ENCODE data around the gene MBNL1. TPM values are rescaled to one million over a fixed set of nuclear protein-coding genes. Genes with fewer than 3 reads are reported as not detected.

The MBNL1 gene
- total RNA-seq, 4 donors from 2014 or later: 346 to 530 (median 397) TPM

DNA sequence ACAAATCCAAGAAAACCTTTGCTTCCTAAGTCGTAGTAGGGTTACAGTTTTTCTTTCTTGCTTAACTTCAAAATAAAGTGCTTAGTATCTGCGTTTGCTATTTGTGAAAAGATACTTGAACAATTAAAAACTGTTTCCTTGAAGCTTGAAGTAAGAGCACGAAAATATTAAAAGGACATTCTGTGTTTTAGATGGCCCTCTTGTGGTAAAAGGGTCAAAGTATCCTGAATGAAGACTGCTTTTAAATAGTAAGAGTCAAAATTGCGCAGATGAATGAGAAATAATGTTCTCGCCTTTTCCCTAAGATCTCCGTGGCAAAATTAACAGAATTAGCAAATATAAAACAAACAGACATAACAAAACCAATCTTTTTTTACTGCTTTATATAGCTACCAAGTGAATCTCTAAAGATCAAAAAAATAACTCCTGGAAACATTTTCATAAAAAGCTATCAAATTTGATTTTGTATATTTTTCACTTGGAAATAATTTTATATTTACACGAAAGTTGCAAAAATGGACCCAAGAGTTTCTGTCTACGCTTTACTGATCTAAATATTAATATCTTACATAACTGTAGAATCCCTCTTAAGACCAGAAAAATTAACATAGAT, 175.4 kb downstream of the MBNL1 start:
- ATAC-seq (ENCODE audit: low FRiP score) (no peak), DNase-seq (ENCODE audit: low spot score) (no peak)
- TF ChIP-seq, protein P1, sequence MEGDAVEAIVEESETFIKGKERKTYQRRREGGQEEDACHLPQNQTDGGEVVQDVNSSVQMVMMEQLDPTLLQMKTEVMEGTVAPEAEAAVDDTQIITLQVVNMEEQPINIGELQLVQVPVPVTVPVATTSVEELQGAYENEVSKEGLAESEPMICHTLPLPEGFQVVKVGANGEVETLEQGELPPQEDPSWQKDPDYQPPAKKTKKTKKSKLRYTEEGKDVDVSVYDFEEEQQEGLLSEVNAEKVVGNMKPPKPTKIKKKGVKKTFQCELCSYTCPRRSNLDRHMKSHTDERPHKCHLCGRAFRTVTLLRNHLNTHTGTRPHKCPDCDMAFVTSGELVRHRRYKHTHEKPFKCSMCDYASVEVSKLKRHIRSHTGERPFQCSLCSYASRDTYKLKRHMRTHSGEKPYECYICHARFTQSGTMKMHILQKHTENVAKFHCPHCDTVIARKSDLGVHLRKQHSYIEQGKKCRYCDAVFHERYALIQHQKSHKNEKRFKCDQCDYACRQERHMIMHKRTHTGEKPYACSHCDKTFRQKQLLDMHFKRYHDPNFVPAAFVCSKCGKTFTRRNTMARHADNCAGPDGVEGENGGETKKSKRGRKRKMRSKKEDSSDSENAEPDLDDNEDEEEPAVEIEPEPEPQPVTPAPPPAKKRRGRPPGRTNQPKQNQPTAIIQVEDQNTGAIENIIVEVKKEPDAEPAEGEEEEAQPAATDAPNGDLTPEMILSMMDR (IDR thresholded peaks at IDR 0.05): peak in 1 of 3 donors; percentile 24

DNA sequence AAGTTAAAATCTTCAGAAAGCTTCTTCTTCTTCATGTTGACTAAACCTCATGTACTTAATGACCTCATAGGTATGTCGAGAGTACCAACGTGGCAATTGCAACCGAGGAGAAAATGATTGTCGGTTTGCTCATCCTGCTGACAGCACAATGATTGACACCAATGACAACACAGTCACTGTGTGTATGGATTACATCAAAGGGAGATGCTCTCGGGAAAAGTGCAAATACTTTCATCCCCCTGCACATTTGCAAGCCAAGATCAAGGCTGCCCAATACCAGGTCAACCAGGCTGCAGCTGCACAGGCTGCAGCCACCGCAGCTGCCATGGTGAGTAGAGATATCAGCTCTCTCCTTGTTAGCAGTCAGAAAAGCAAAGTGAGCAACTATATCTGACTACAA, 176.5 kb downstream of the MBNL1 start:
- DNase-seq (ENCODE audit: low spot score) (no peak), ATAC-seq (ENCODE audit: low FRiP score) (no peak)
- TF ChIP-seq, protein P1 (IDR thresholded peaks at IDR 0.05): no peak

DNA sequence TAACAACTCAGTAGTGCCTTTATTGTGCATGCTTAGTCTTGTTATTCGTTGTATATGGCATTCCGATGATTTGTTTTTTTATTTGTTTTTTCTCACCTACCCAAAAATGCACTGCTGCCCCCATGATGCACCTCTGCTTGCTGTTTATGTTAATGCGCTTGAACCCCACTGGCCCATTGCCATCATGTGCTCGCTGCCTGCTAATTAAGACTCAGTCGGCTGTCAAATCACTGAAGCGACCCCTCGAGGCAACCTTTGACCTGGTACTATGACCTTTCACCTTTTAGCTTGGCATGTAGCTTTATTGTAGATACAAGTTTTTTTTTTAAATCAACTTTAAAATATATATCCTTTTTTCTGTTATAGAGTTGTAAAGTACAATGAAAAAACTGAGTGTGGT, 177.8 kb downstream of the MBNL1 start:
- TF ChIP-seq, protein P1 (IDR thresholded peaks at IDR 0.05): no peak
- DNase-seq (ENCODE audit: low spot score): no peak

DNA sequence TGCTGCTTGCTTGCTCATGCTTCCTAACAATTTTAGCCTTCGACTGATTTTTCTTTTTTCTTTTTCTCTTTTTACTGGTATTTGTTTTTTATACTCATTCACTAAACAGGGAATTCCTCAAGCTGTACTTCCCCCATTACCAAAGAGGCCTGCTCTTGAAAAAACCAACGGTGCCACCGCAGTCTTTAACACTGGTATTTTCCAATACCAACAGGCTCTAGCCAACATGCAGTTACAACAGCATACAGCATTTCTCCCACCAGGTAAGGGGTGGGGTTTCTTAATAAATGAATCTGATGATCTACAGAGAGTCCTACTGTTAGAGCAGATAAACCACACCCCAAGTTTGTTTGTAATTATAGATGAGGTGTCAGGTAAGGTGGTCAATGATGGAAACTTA, 178.8 kb downstream of the MBNL1 start:
- TF ChIP-seq, protein P1 (IDR thresholded peaks at IDR 0.05): no peak
- DNase-seq (ENCODE audit: low spot score) (no peak), ATAC-seq (ENCODE audit: low FRiP score) (no peak)

More for the DNA sequence above, 177.8 kb downstream of the MBNL1 start:
- no peak for ATAC-seq (ENCODE audit: low FRiP score)

DNA sequence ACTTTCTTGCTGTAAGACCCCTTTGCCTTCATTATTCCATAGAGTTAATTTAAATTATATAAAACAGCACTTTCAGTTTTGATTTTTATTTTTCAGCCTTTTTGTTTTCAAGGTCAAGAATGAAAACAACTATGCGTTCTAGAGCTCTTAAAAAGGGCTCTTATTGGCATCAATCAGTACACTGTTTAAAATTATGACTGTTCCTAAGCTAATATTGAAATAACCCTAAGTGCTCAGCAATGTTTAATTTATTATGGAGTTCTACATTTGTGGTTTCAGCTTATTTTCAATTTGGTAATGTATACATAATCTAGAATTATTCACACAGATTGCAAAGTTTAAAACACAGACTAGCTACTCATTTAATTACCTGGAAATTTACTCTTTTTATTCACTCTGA, 179.4 kb downstream of the MBNL1 start:
- TF ChIP-seq, protein P1 (IDR thresholded peaks at IDR 0.05): no peak
- DNase-seq (ENCODE audit: low spot score): no peak
- no peak for ATAC-seq (ENCODE audit: low FRiP score)

DNA sequence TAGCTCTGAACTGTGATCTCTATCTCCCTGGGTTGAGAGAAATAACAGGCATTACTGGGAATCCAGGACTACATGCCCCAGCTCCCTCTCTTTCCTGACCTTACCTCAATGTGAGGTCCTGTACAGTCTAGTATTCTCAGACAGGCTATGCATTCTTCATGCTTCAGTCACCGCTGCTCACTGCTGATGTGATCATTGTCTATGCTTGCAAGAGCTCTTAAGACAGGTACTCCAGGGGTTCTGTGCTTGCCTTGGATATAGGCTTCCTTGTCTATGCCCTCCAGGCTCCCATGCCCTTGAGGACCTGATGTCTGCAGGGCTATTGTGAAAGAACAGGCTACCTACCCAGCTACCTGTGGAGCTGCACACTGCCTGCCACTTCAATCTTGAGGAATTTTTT, 183.6 kb downstream of the MBNL1 start:
- DNase-seq (ENCODE audit: low spot score) (no peak), ATAC-seq (ENCODE audit: low FRiP score) (no peak)
- TF ChIP-seq, protein P1 (IDR thresholded peaks at IDR 0.05): no peak

DNA sequence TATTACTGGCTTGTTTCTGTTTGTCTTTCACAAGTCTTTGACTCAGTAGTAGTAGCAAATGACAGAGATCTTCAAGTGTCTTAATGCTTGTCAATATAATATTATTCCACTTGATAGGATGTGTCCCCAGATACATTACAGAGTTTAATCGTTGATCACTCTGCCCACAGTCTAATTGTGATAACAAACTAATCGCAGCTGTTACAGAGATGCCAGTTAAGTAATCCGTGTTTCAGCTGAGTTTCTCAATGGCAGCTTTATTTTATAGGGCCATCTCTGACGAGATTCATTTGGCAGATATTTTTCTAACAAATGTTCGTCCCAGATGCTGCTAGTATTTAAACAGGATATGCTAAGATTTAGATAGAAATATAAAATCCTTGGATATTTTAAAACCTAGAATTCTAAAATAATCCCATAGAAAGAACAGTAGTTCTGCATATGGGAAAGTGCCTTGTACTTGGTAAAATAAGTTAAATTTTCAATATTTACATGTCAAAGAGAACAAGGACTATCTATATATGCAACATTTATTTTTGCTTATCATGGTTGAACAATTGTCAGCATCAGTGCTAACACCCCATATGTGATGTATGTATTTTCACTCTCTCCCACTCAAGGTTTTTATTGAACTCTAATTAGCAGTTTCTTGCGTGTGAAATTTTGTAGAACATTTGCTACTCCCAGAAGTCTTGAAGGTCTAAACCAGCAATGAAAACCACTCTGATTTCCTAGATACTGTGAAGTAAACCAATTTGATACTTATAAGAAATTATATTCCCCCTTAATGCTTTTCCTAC, 185.5 kb downstream of the MBNL1 start:
- TF ChIP-seq, protein P1 (IDR thresholded peaks at IDR 0.05): no peak
- no peak for DNase-seq (ENCODE audit: low spot score)
- no peak for ATAC-seq (ENCODE audit: low FRiP score)
